Prostate gland (tissue), 2 donors: ENCODE results near the gene BTBD1. TPM values are rescaled to one million over a fixed set of nuclear protein-coding genes. Genes with fewer than 3 reads are reported as not detected.
"Not testable (repeated sequence)": the region's sequence is repeated elsewhere in the genome, so short reads cannot be mapped to it uniquely, and the experiment has no call there.

Source experiments
- DNase-seq: peaks from one replicate; pipeline ENCODE4 v3.0.0-alpha.2; 2019; ENCODE audit warnings: low spot score
- H3K27ac ChIP-seq, 2 donors: fragments of 200-600 bp; sonication (generic); 2 replicates each; pipeline ENCODE4 v1.5.1; 2017 to 2019
- H3K27me3 ChIP-seq: fragments of 200-600 bp; sonication (generic); replicated peaks from 2 replicates; pipeline ENCODE4 v1.5.1; 2019; ENCODE audit not compliant: insufficient read depth
- H3K36me3 ChIP-seq, 2 donors: fragments of 200-600 bp; sonication (generic); 1 replicate in 1 of 2; 2 replicates in 1 of 2; pipeline versions ENCODE4 v1.5.1 to v1.8.1; 2017 to 2019
- H3K4me1 ChIP-seq: fragments of 200-600 bp; sonication (generic); replicated peaks from 2 replicates; pipeline ENCODE4 v1.5.1; 2019
- H3K4me3 ChIP-seq, 2 donors: fragments of 200-600 bp; sonication (generic); 2 replicates each; pipeline ENCODE4 v1.5.1; 2017 to 2019
- H3K9me3 ChIP-seq: fragments of 200-600 bp; sonication (generic); 2 replicates; pipeline ENCODE4 v1.5.1; 2017
- CTCF ChIP-seq, 4 experiments: fragments of 200-600 bp in 2 of 4; fragments of 450-650 bp in 2 of 4; sonication (generic) in 2 of 4; IDR thresholded peaks; 1 replicate in 3 of 4; 2 replicates in 1 of 4; pipeline ENCODE4 v1.5.1; 2016 to 2019; ENCODE audit warnings: antibody characterized with exemption in 4 of 4, mild to moderate bottlenecking in 2 of 4, moderate library complexity in 2 of 4
- POLR2A ChIP-seq: fragments of 450-650 bp; IDR thresholded peaks from one replicate; pipeline ENCODE4 v1.6.1; 2016; ENCODE audit warnings: antibody characterized with exemption, mild to moderate bottlenecking
- POLR2AphosphoS5 ChIP-seq: sonication (generic); formaldehyde crosslinking; IDR thresholded peaks from one replicate; pipeline ENCODE4 v1.6.1; 2017; ENCODE audit warnings: antibody characterized with exemption
- WGBS: methylation state at CpG from one replicate; pipeline ENCODE4 v1.1.5; 2018; 5-methylcytosine and 5-hydroxymethylcytosine counted together
- intact Hi-C: fragments of 100-400 bp; cut with DNase I; formaldehyde crosslinking; loops from one replicate; pipeline ENCODE4 v1.14.2; 2022
- total RNA-seq, 2 donors: library from RNA; depleted of rRNA; stranded (reverse); fragments of >200 nt; gene quantifications; one replicate each; pipeline ENCODE4 v1.1.0, GENCODE V29; 2016

BTBD1 gene
- total RNA-seq, 2 donors from 2014 or later, result 56.6 to 71.3 TPM

GRCh38 chr15:83011271-83012075 is 55.6 kb downstream of the BTBD1 start, which contains the start of gene C15orf40:
TSS of gene C15orf40 (minus strand) at chr15:83011639. CDS start at chr15:83011607, 32 bp downstream.
- WGBS, result under 1% methylated on average over 56 of the region's 64 CpGs
- DNase-seq, result peak; percentile 88
- intact Hi-C loops, result loop anchor here (5.0 kb wide), 1 partner anchor 196 kb away; the partner anchor contains the start of gene HDGFL3
- Histone ChIP-seq H3K27me3 (no peaks in the 10 kb centered on the region), H3K4me1 (peaks cover 5% of the 10 kb centered on the region), H3K4me3 (peak within 1 kb of the TSS; percentile 85 to 98), H3K27ac (peak within 1 kb of the TSS; percentile 76 to 82), H3K9me3 (no peaks in the 10 kb centered on the region), H3K36me3 (no peaks in the 10 kb centered on the region)
- TF ChIP-seq CTCF (IDR thresholded peaks at IDR 0.05) (peak; percentile 50 to 94 (median 84)), POLR2A (peak; percentile 65), POLR2AphosphoS5 (peak; percentile 96)

GRCh38 chr15:83010709-83011270 is 56.3 kb downstream of the BTBD1 start:
- intact Hi-C loops, result loop anchor here (5.0 kb wide), 1 partner anchor 197 kb away; the partner anchor contains the start of gene HDGFL3
- WGBS, result 7% methylated on average over 15 of the region's 15 CpGs
- H3K9me3 ChIP-seq, result no peaks in the 10 kb centered on the region
- H3K4me1 ChIP-seq, result peaks cover 5% of the 10 kb centered on the region
- peak overlapping the region; percentile 76 to 82 for H3K27ac ChIP-seq
- no peaks in the 10 kb centered on the region for H3K36me3 ChIP-seq
- no peaks in the 10 kb centered on the region for H3K27me3 ChIP-seq
- peak overlapping the region; percentile 85 to 98 for H3K4me3 ChIP-seq
- TF ChIP-seq POLR2AphosphoS5, result no peak
- TF ChIP-seq POLR2A, result no peak
- peak in 3 of 4 experiments; percentile 62 to 83 (median 75) for TF ChIP-seq CTCF (IDR thresholded peaks at IDR 0.05)
- peak; percentile 71 for DNase-seq

- H3K4me1 ChIP-seq, H3K9me3 ChIP-seq, H3K4me3 ChIP-seq, H3K36me3 ChIP-seq, H3K27me3 ChIP-seq, DNase-seq: not testable (repeated sequence)
- H3K27ac ChIP-seq, result peak overlapping the region; percentile 72 to 81
- intact Hi-C loops, result loop anchor here (2.0 to 10.0 kb wide), 2 partner anchors 152 to 466 kb away; no protein-coding TSS in a partner anchor
- WGBS, result 80% methylated on average over 3 of the region's 3 CpGs
Measured at GRCh38 chr15:83000672-83001031, 66.4 kb downstream of the BTBD1 start.

- H3K9me3 ChIP-seq, result no peaks in the 10 kb centered on the region
- H3K4me1 ChIP-seq, result peaks cover 7% of the 10 kb centered on the region
- peak overlapping the region; percentile 72 to 81 for H3K27ac ChIP-seq
- no peaks in the 10 kb centered on the region for H3K36me3 ChIP-seq
- TF ChIP-seq POLR2AphosphoS5 (peak; percentile 78), POLR2A (no peak), CTCF (IDR thresholded peaks at IDR 0.05) (peak in 3 of 4 experiments; percentile 63 to 79 (median 78))
- peak overlapping the region; percentile 1 to 33 for H3K4me3 ChIP-seq
- intact Hi-C loops, result loop anchor here (2.0 to 10.0 kb wide), 2 partner anchors 151 to 465 kb away; no protein-coding TSS in a partner anchor
- 3% methylated on average over 6 of the region's 6 CpGs for WGBS
- no peaks in the 10 kb centered on the region for H3K27me3 ChIP-seq
- DNase-seq, result peak; percentile 45
Measured at GRCh38 chr15:82999905-83000671, 67.0 kb downstream of the BTBD1 start.

- no peak overlapping the region for H3K4me3 ChIP-seq
- peaks cover 7% of the 10 kb centered on the region for H3K4me1 ChIP-seq
- TF ChIP-seq POLR2A, result no peak
- TF ChIP-seq CTCF (IDR thresholded peaks at IDR 0.05), result no peak
- no peak for TF ChIP-seq POLR2AphosphoS5
- DNase-seq, result no peak
- intact Hi-C loops, result no loop called here
- H3K36me3 ChIP-seq, result no peaks in the 10 kb centered on the region
- no peaks in the 10 kb centered on the region for H3K27me3 ChIP-seq
- no peaks in the 10 kb centered on the region for H3K9me3 ChIP-seq
- 84% methylated on average over 6 of the region's 6 CpGs for WGBS
- H3K27ac ChIP-seq, result peak overlapping the region; percentile 72 to 81
Measured at GRCh38 chr15:82999426-82999825, 67.6 kb downstream of the BTBD1 start.
